ENCODE data around the gene LINC01488.

LINC01488 gene

DNA sequence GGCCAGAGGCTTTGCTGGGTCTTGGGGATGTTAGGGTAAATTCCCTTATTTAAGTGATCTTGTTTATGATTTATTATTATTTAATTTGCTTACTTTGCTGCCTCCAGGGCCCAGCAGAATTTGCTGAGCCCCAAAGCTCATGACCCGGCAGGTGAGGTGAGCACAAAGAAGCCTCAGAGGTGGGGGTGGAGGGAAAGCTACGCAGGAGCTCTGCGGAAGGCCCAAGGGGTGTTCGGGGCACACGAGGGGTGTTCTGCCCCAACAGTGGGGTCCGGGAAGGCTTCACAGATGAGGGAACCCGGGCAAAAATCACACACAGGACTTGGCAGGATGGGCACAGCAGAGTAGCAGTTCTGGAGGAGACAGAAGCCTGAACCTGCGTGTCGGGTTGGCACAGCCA is 6.7 kb upstream of the LINC01488 start:
- no peak for FAIRE-seq
- TF ChIP-seq POLR2A (IDR thresholded peaks at IDR 0.05; ENCODE audit: low read depth, low read length) = no peak
- no peak for DNase-seq (ENCODE audit: insufficient read length, low spot score)

- TF ChIP-seq SPI1 (IDR thresholded peaks at IDR 0.05; ENCODE audit: low read depth, low read length) (no peak), PAX5 (IDR thresholded peaks at IDR 0.05; ENCODE audit: insufficient read depth, low read length, severe bottlenecking) (no peak), TAF1 (IDR thresholded peaks at IDR 0.05; ENCODE audit: low read depth, low read length) (no peak), POLR2A (IDR thresholded peaks at IDR 0.05; ENCODE audit: low read depth, low read length) (no peak), POLR2AphosphoS5 (IDR thresholded peaks at IDR 0.05; ENCODE audit: low read depth, low read length) (no peak), POU2F2 (IDR thresholded peaks at IDR 0.05; ENCODE audit: low read depth, low read length) (no peak)
- FAIRE-seq (no peak), DNase-seq (ENCODE audit: insufficient read length, low spot score) (no peak)
Observed at GRCh38 chr11:69475141-69475865, 6.2 kb upstream of the LINC01488 start.

DNA sequence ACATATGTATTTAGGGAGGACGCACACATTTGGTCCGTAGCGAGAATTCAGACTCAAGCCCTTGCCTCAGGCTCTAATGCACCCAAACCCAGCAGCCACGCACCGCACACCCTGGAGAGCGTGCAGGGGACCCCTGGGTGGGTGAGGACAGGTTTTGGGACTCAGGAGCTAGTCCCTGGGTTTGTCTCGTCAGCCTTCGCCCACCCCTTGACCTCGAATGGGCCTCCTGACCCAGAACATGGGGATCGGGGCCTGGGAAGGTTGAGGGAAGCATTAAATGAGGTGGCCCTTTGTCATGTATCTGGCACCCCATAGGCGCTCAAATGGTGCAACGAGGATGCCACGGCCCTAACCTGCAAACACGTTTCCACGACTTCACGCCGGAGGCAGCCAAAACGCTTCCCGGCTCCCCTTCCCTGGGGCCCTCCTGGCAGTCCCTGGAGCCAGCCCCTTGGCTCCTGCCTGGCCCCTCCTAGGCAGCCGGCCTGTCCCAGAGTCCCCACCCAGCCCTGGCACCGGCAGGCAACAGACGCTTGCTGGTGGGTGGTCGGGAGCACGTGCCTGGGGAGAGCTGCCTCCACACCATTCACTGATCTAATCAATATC is 5.5 kb upstream of the LINC01488 start:
- TF ChIP-seq SPI1 (IDR thresholded peaks at IDR 0.05; ENCODE audit: low read depth, low read length) (no peak), PAX5 (IDR thresholded peaks at IDR 0.05; ENCODE audit: insufficient read depth, low read length, severe bottlenecking) (no peak), POU2F2 (IDR thresholded peaks at IDR 0.05; ENCODE audit: low read depth, low read length) (no peak), POLR2A (IDR thresholded peaks at IDR 0.05; ENCODE audit: low read depth, low read length) (no peak), TAF1 (IDR thresholded peaks at IDR 0.05; ENCODE audit: low read depth, low read length) (no peak), POLR2AphosphoS5 (IDR thresholded peaks at IDR 0.05; ENCODE audit: low read depth, low read length) (no peak)
- FAIRE-seq (no peak), DNase-seq (ENCODE audit: insufficient read length, low spot score) (no peak)

GRCh38 chr11:69476509-69476961 is 4.9 kb upstream of the LINC01488 start:
- FAIRE-seq (no peak), DNase-seq (ENCODE audit: insufficient read length, low spot score) (no peak)
- TF ChIP-seq POLR2A (IDR thresholded peaks at IDR 0.05; ENCODE audit: low read depth, low read length) = no peak
- TF ChIP-seq SPI1 (IDR thresholded peaks at IDR 0.05; ENCODE audit: low read depth, low read length) = no peak
- no peak for TF ChIP-seq PAX5 (IDR thresholded peaks at IDR 0.05; ENCODE audit: insufficient read depth, low read length, severe bottlenecking)
- no peak for TF ChIP-seq TAF1 (IDR thresholded peaks at IDR 0.05; ENCODE audit: low read depth, low read length)
- TF ChIP-seq POLR2AphosphoS5 (IDR thresholded peaks at IDR 0.05; ENCODE audit: low read depth, low read length) = no peak
- no peak for TF ChIP-seq POU2F2 (IDR thresholded peaks at IDR 0.05; ENCODE audit: low read depth, low read length)

DNA sequence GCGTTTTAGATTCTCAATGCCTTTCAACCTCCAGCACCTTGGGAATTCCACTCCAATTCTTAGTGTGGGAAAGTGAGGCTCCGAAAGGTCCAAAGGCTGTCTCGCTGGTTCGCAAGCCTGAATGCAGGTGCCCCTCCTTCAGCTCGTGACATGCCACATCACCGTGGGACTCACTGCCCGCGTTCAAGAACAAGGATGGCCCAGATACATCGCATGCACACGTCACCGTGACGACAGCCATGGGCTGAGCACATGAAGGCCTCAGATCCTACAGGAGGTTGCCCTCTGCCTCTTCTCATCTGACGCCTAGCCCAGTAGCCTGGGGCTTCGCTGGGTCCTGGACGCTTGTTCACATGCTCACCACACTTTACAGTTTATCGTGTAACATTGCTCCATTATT is 4.4 kb upstream of the LINC01488 start:
- TF ChIP-seq TAF1 (IDR thresholded peaks at IDR 0.05; ENCODE audit: low read depth, low read length) = no peak
- TF ChIP-seq SPI1 (IDR thresholded peaks at IDR 0.05; ENCODE audit: low read depth, low read length) = no peak
- no peak for TF ChIP-seq POLR2AphosphoS5 (IDR thresholded peaks at IDR 0.05; ENCODE audit: low read depth, low read length)
- TF ChIP-seq PAX5 (IDR thresholded peaks at IDR 0.05; ENCODE audit: insufficient read depth, low read length, severe bottlenecking) = no peak
- no peak for TF ChIP-seq POU2F2 (IDR thresholded peaks at IDR 0.05; ENCODE audit: low read depth, low read length)
- no peak for TF ChIP-seq POLR2A (IDR thresholded peaks at IDR 0.05; ENCODE audit: low read depth, low read length)
- no peak for FAIRE-seq
- DNase-seq (ENCODE audit: insufficient read length, low spot score) = no peak

DNA sequence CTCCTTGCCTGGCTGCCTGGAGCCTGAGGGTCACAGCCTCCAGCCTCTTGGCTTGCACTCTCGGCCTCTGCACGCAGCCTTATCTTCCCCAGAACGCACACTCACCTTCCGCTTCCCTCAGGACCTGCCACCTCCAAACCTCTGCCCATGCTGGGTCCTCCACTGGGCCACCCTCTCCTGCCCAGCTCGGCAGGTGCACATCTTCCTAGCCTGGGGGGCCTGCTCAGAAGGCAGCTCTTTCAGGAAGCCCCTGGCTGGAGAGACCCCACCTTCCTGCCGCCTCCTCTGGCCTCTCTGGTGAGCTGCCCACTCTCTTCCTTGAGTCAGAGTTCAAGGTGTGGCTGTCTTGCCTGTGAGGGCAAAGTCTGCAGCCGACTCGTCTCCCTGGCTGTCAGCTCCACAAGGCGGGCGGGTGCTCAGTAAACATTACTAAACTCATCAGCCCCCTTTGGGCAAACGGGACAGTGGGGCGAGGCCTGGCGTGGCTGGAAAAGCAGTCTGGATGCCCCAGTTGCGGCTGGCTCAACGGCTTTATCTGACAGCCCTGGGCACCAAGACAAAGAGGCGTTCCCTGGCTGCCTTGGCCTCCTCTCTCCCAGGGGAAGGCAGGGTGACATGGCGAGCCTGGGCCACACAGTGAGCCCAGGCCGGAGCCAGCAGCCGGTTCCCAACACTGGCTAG is 1.7 kb upstream of the LINC01488 start:
- DNase-seq (ENCODE audit: insufficient read length, low spot score) (no peak), FAIRE-seq (no peak)
- TF ChIP-seq TAF1 (IDR thresholded peaks at IDR 0.05; ENCODE audit: low read depth, low read length) = no peak
- no peak for TF ChIP-seq SPI1 (IDR thresholded peaks at IDR 0.05; ENCODE audit: low read depth, low read length)

DNA sequence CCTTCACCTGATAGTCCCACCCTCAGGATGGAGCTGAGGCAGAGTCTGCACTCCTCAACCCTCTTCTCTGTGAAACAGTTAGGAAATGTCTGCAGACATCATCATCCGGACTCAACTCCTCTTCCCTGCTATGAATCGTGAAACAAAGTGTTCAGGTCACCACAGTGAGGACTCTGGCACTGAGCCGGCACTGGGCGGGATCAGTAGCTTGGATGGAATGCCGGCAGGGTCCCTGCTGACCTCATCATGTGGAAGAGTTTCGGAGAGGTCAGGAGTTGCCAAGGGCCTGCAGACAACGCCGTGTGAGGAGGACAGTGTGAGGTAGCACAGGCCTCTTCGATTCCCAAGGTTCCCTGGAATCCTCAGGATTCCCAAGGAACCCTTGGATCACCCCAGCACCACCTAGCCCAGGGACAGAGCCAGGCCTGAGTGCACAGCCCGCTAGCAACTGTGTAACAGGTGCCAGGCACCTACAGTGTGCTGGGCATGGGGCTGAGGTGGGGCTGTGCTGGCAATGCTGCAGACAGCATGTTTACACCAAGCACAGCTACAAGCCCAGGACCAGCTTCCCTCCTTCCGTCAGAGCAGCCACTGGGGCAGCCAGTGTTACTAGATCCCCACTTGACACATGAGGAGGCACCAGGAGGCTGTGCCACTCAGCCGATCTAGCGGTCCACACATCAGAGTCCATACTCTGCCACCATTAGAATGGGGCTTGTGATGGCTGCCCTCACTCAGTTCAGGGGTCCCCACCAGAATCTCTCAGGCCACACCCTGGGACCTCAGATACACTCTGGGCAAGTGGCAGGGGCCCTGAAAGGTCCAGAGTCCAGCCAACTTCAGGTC is 693 bp upstream of the LINC01488 start:
- no peak for TF ChIP-seq TAF1 (IDR thresholded peaks at IDR 0.05; ENCODE audit: low read depth, low read length)
- TF ChIP-seq POLR2A (IDR thresholded peaks at IDR 0.05; ENCODE audit: low read depth, low read length) = no peak
- no peak for TF ChIP-seq SPI1 (IDR thresholded peaks at IDR 0.05; ENCODE audit: low read depth, low read length)
- no peak for TF ChIP-seq POLR2AphosphoS5 (IDR thresholded peaks at IDR 0.05; ENCODE audit: low read depth, low read length)
- TF ChIP-seq PAX5 (IDR thresholded peaks at IDR 0.05; ENCODE audit: insufficient read depth, low read length, severe bottlenecking) = no peak
- no peak for TF ChIP-seq POU2F2 (IDR thresholded peaks at IDR 0.05; ENCODE audit: low read depth, low read length)
- no peak for FAIRE-seq
- DNase-seq (ENCODE audit: insufficient read length, low spot score) = no peak

DNA sequence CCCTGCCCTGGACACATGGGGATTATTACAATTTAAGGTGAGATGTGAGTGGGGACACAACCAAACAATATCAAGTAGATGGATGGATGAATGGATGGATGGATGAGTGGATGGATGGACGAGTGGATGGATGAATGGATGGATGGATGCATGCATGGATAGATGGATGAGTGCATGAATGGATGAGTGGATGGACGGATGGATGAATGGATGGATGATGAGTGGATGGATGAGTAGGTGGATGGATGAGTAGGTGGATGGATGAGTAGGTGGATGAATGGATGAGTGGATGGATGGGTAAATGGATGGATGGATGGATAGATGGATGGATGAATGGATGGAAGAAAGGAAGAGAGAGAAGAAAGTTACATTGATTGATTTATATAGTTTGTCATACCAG is 859 bp downstream of the LINC01488 start:
- TF ChIP-seq TAF1 (IDR thresholded peaks at IDR 0.05; ENCODE audit: low read depth, low read length) (no peak), SPI1 (IDR thresholded peaks at IDR 0.05; ENCODE audit: low read depth, low read length) (no peak), POU2F2 (IDR thresholded peaks at IDR 0.05; ENCODE audit: low read depth, low read length) (no peak)
- no peak for DNase-seq (ENCODE audit: insufficient read length, low spot score)
- no peak for FAIRE-seq

DNA sequence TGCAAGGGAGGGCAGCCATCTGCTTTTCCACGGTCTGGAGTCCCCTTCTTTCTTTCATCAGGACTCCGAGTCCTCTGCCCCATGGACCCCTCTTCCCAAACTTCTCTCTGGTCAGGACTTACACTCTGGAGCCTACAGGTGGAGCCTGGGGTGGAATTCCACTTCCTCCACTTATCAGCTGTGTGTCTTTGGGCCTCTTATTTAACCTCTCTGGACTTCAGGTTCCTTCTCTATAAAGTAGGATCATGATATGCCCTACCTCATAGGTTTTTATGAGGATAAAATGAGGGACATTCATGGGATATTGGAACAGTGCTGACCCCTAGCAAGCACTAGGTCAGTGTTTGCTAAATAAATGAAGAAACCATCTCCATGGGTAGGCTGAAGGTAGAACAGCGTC is 1.7 kb downstream of the LINC01488 start:
- FAIRE-seq (no peak), DNase-seq (ENCODE audit: insufficient read length, low spot score) (no peak)
- TF ChIP-seq SPI1 (IDR thresholded peaks at IDR 0.05; ENCODE audit: low read depth, low read length) (no peak), POLR2AphosphoS5 (IDR thresholded peaks at IDR 0.05; ENCODE audit: low read depth, low read length) (no peak), TAF1 (IDR thresholded peaks at IDR 0.05; ENCODE audit: low read depth, low read length) (no peak), PAX5 (IDR thresholded peaks at IDR 0.05; ENCODE audit: insufficient read depth, low read length, severe bottlenecking) (no peak)

Data from GM12891 (cell line).